ENCODE measurements around the gene C3.
"Not testable (repeated sequence)": the region's sequence is repeated elsewhere in the genome, so short reads cannot be mapped to it uniquely, and the experiment has no call there.

C3 gene

DNA sequence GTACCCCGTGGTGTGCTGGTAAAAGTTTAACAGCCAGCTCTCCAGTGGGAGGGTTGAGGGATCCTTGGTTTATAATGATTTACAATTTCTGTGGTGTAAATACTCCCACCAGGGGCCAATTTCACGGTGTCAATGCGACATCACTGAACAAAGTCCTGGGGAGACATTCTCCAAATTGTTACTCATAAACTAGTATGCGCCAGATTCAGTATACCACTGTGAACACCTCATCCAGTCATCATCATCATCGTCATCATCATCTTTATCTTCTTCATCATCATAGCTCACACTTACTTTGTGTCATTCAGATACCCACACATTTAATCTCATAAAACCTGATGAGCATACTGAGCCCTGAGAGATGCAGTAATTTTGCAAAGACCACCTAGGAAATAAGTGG lies 33.3 kb downstream of the C3 start:
- no peak overlapping the region for H3K4me3 ChIP-seq (ENCODE audit: low read length)
- TF ChIP-seq ZNF274 (IDR thresholded peaks at IDR 0.05; ENCODE audit: low read depth, low read length): no peak

DNA sequence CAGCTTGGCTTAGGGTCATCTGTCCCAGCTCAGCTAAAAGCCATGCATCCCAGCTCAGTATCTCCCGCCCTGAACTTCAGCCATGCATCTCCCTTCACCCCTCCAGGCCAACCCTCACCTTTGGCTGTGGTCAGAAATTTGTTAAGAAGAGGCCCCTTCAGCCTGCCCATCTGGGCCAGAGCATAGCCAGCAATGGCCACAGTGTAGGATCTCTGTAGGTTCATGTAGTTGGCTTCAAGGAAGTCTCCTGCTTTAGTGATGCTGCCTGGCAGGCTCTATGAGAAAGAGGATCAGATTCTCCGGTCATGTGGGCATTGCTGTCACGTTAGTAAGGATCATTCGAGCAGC lies 33.8 kb downstream of the C3 start:
- TF ChIP-seq ZNF274 (IDR thresholded peaks at IDR 0.05; ENCODE audit: low read depth, low read length): no peak
- no peak overlapping the region for H3K4me3 ChIP-seq (ENCODE audit: low read length)

DNA sequence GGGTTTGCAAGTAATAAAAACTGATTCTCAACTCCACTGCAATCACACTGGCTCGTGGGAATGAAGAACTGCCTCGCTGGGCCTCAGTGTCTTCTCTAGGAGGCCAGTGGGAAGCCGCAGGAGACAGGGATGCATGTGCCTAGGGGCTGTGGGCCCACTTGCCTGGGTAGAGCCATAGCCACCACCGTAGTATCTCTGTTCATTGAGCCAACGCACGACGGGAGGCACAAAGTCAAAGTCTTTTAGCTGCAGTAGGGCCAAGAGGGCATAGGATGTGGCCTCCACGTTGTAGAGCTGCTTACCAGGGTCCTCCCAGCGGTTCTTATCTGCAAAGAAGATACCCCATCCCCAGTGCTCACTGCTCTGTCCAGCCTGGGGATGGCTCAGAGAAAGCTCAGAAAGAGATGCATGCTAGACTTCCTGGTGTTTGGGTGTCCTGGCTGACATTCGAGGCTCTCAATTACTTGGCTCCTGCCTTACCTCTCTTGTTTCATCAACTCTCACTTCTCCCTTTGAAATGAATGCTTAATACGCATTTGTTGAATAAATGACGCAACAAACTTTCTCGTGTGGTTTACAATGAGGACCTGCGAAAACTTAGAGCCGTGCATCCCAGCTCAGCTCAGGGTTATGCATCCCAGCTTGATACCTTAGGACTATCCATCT lies 34.4 kb downstream of the C3 start:
- H3K4me3 ChIP-seq (ENCODE audit: low read length): no peak overlapping the region

DNA sequence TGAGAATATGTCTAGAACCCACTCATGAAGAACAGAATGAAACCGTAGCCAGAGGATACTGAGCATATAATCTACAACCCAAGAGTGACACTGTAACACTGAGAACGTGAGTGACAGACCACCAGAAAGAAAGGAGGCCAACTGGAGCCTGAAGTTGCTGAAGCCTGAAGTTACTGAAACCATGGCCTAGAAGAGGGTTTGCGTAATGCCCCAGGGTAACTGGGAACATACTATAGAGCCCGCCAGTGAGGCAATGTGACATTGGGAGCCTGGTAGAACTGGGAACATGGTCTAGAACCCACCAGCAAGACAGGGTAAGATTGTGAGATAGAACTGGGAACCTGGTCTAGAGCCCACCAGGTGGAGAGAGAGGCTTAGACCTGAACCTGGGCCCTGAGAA lies 35.0 kb downstream of the C3 start:
- TF ChIP-seq ZNF274 (IDR thresholded peaks at IDR 0.05; ENCODE audit: low read depth, low read length): no peak

More for the DNA sequence above, 34.4 kb downstream of the C3 start:
- no peak for TF ChIP-seq ZNF274 (IDR thresholded peaks at IDR 0.05; ENCODE audit: low read depth, low read length)

DNA sequence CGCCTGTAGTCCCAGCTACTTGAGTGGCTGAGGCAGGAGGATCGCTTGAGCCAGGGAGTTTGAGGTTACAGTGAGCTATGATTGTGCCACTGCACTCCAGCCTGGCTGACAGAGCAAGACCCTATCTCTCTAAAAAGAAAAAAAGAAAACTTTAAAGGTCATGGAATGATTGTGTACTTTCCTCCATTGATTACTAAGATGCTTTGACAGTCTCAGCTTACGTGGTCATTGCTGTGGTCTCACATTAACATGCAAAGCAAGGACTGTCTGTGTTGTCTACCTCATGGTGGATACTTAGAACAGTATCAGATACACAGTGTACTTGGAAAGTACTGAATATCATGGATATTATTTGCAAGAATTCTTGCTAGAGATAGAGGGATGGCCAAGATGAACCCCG lies 36.5 kb downstream of the C3 start:
- no peak overlapping the region for H3K4me3 ChIP-seq (ENCODE audit: low read length)
- TF ChIP-seq ZNF274 (IDR thresholded peaks at IDR 0.05; ENCODE audit: low read depth, low read length): no peak

More for the DNA sequence above, 35.0 kb downstream of the C3 start:
- no peak overlapping the region for H3K4me3 ChIP-seq (ENCODE audit: low read length)

DNA sequence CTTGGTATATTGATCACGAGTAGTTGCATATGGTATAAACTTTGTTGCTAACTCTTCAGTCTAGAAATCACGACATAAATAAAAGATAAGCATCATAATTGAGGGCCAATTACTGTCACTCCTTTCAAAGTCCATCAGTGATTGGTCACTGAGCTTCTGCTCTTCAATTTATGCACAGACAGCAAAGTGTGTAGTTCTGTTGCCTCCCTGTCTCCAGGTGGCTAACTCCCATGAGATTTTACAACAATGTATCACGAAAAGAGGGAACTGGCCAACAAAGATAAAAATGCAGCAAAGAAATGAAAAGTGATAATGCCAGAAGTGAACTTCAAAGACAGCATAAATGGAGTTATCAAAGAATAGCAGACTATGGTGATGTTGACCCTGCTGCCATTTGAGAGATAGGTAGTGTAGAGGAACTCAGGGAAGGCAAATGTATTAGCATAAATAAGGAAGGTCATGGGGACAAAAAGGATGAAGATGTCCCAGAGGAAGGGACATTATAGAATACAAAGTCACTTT lies 37.8 kb downstream of the C3 start:
- no peak overlapping the region for H3K4me3 ChIP-seq (ENCODE audit: low read length)
- TF ChIP-seq ZNF274 (IDR thresholded peaks at IDR 0.05; ENCODE audit: low read depth, low read length): no peak

DNA sequence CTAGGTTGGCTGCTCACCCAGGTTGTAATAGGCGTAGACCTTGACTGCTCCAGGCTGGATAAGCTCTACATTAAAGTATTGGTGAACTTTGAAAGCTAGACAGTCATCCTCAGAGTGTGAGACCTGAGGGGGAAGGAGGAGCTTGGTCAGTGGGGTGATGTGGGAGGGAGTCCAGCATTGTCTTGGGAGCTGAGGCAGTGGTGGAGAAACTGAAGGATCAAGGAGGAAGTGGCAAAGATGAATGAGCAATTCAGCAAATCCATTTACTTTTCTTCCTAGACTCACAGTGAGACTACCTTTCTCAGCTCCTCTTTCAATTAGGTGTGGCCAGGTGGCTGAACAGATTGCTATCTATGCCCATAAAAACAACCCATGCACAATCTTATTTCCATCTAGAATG lies 40.3 kb downstream of the C3 start:
- H3K4me3 ChIP-seq (ENCODE audit: low read length): no peak overlapping the region
- TF ChIP-seq ZNF274 (IDR thresholded peaks at IDR 0.05; ENCODE audit: low read depth, low read length): no peak

DNA sequence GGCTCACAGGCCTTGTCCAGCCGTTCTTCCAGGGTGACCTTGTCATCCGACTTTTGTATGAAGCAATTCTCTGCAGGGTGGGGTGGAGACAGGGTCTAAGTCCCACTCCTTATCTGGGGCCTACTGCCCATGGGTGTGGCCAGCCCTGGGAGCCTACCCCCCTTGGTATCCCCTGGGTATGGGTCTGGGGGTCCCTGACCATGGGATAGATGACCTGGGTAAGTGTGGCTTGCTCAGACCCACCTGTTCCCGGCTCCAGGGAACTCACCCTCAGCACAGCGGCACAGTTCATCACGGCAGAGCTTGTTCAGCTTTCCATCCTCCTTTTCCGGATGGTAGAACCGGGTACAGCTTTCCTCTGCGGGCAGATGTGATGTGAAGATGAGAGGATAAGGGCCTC lies 41.3 kb downstream of the C3 start:
- no peak overlapping the region for H3K4me3 ChIP-seq (ENCODE audit: low read length)
- TF ChIP-seq ZNF274 (IDR thresholded peaks at IDR 0.05; ENCODE audit: low read depth, low read length): no peak

DNA sequence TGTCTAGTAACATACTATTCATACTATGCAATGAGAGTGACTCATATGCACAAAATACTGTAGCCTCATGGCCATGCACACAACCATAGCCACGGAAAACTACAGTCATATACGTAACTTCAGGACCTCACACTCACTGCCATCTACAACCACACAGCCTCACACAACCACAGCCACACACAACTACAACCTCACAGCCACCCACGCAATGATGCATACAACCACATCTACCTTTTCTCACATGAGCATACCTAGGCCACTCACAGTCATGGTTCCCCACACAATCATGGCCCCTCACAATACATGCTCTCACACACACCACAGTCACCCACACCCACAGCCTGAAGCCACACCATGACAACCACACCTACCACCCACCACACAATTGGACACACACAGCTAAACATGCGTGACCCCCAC lies 41.8 kb downstream of the C3 start:
- H3K4me3 ChIP-seq (ENCODE audit: low read length): no peak overlapping the region
- no peak for TF ChIP-seq ZNF274 (IDR thresholded peaks at IDR 0.05; ENCODE audit: low read depth, low read length)

DNA sequence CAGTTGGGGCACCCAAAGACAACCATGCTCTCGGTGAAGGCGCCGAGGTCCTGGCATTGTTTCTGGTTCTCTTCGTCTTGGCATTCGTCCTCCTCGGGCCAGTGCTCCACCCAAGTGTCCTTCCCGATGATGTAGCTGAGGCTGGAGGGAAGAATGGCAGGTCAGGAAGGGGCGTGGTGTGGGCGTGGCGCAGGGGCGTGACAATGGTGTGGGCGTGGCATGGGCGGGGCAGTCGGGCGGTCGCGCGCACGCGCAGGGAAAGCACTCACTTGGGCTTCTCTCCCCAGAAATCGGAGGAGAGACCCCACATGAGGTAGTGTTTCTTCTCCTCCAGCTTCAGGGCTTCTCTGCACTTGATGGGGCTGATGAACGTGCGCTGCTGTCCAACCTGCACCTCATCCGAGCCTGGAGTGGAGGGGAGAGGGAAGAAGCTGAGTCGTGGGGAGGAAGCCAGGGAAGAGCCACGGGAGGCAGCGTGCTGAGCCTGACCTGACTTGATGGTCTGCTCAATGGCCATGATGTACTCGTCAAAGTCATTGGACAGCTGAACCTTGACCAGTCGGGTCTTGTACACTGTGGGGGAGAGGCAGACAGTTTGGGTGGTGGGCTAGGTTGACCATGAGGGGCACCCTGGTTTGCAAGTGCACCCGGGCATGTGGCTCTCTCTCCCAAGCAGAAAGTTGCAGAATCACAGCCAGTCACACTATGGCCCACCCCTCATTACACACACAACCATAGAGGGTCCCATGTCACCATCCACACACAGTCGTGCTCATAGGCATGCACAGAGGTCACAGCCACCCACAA lies 42.4 kb downstream of the C3 start:
- no peak for TF ChIP-seq ZNF274 (IDR thresholded peaks at IDR 0.05; ENCODE audit: low read depth, low read length)
- H3K4me3 ChIP-seq (ENCODE audit: low read length): no peak overlapping the region

DNA sequence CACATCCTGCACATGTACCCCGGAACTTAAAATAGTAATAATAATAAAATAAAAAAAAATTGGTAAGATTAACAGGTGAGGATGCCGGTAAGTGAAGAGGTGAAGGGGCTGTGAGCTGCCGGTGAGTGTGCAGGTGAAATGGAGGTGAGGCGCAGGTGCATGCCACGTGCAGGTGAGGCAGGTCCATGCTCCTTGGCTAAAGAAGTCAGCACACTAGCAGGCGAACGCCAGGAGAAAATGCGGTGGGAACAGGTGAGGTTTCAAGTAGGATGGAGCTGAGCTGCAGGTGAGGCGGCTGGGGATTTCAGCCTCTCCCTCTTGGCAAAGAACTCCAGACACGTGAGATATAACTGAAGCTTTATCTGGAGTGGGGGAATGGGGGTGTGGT lies 43.0 kb downstream of the C3 start:
- H3K4me3 ChIP-seq (ENCODE audit: low read length): no peak overlapping the region
- TF ChIP-seq ZNF274 (IDR thresholded peaks at IDR 0.05; ENCODE audit: low read depth, low read length): no peak

DNA sequence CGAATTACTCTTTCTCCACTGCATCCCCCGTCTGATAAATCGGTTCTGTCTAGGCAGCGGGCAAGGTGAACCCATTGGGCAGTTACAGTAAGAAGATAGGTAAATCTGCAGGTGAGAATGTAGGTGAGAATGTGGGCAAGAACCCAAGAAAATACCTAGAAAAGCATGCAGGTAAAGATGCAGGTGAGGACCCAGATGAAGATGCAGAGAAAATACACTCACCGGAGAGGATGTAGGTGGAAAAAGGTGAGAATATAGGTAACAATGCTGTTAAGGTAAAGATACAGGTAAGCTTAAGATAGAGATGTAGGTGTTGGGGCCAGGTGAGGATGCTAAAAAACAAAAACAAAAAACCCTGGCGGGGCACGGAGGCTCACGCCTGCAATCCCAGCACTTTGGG lies 44.2 kb downstream of the C3 start:
- H3K4me3 ChIP-seq (ENCODE audit: low read length): no peak overlapping the region
- no peak for TF ChIP-seq ZNF274 (IDR thresholded peaks at IDR 0.05; ENCODE audit: low read depth, low read length)

DNA sequence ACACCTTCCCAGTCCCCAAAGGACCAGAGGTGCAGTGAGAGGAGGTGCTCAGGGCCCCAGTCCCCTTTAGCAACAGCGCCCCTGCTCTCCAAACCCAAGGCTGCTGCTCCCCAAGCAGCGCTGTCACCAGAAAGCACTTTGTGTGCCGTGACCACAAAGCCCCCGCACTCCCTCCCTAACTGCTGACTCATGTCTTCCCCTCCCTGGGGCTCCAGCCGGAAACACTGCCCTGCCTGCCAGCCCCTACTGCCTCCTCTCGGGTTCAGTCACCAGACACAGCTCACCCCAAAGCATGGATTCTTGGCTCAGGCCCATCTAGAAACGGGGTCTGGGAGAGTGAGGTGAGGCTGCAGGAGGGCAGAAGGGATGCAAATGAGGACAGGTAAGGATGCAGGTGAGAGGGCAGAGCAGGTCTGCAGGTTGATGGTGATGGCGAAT lies 45.6 kb downstream of the C3 start:
- H3K4me3 ChIP-seq (ENCODE audit: low read length): peak overlapping the region; percentile 11; the same call in 1 of the 2 replicates
- no peak for TF ChIP-seq ZNF274 (IDR thresholded peaks at IDR 0.05; ENCODE audit: low read depth, low read length)

DNA sequence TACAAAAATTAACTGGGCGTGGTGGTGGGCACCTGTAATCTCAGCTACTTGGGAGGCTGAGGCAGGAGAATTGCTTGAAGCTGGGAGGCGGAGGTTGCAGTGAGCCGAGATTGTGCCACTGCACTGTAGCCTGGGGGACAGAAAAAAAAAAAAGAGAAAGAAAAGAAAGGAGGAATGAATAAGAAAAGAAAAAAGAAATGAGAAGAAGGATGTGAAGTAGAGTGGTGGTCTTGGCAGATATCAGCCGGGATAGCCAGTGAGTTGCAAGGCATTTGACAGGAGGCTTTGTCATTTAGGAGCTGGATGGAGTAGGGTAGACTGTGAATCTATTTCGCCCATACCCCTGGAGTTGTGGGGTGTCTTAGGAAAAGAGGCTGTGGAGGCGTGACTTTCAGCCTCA lies 46.0 kb downstream of the C3 start:
- not testable (repeated sequence) for H3K4me3 ChIP-seq (ENCODE audit: low read length)

DNA sequence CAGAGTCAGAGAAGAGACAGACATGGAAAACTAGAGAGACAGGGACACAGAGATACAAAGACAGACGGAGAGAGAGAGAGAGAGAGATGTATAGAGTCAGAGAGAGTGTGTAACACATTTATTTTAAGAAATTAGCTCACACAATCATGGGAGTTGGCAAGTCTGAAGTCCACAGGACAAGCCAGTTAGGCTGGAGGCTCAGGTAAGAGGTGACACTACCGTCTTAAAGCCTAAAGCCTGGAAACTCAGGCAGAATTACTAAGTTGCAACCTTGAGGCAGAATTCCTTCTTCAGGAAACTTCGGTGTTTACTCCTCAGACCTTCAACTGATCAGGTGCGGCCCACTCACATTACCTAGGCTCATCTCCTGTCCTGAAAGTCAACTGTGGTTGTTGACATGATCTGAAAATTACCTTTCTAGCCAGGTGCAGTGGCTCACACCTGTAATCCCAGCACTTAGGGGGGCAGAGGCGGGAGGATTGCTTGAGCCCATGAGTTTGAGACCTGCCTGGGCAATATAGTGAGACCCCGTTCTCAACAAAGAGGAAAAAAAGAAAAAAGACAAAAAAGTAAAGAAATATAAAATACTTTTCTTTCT lies 47.7 kb downstream of the C3 start:
- no peak overlapping the region for H3K4me3 ChIP-seq (ENCODE audit: low read length)
- no peak for TF ChIP-seq ZNF274 (IDR thresholded peaks at IDR 0.05; ENCODE audit: low read depth, low read length)
